Measurements from ENCODE around the gene FBXO41.

The FBXO41 gene

GRCh38 chr2:73260338-73260984 is 23.8 kb downstream of the FBXO41 start:
- DNase-seq (ENCODE audit: low read depth) = no peak

DNA sequence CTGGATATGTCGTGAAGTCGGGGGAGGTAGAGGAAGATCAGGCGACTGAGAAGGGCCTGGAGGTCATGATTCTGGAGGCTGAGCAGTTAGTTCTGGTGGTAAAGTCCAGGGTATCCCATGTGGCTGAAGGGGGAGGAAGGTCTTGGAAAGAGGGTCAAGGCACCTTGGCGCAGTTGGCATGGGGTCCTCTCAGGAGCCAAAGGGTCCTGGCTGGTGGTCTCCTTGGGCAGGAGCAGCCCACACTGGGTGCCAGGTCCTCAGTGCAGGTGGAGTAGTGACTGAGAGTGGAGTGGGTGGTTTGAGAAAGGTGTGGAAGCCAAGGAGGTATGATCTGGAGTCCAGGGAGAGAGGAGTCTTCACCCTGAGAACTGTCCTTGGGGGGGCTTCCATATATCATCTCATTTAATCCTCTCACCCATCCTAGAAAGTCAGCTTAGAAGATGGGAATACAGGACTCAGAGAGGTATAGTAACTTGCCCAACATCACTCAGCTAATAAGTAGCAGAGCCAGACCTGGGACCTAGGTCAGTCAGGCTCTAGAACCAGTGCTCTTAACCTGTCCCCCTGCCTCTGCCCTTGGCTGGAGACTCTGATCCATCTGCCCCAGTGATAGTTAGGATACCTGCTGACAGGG is 24.5 kb downstream of the FBXO41 start:
- no peak for DNase-seq (ENCODE audit: low read depth)

- no peak for DNase-seq (ENCODE audit: low read depth)
These were observed 25.0 kb downstream of the FBXO41 start for GRCh38 chr2:73259276-73259675.

GRCh38 chr2:73258913-73259215 is 25.4 kb downstream of the FBXO41 start:
- no peak for DNase-seq (ENCODE audit: low read depth)

- no peak for DNase-seq (ENCODE audit: low read depth)
These were observed 25.9 kb downstream of the FBXO41 start for GRCh38 chr2:73258186-73258912.

GRCh38 chr2:73257425-73258125 is 26.7 kb downstream of the FBXO41 start:
- DNase-seq (ENCODE audit: low read depth) = no peak

GRCh38 chr2:73257021-73257420 is 27.3 kb downstream of the FBXO41 start:
- DNase-seq (ENCODE audit: low read depth) = no peak

DNA sequence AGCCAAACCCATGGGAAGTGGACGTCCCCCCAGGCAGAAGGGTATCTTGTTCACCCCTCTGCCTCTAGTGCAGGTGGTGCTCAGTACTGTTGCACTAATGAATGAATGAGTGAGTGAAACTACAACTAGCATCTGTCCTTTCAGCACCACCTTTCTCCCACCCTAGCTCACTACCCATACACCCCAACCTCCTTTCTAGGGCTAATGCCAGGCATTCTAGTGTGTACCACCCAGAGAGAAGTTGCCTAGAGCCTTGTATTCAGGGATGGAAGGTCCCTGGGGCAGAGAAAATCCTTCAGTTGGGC is 27.7 kb downstream of the FBXO41 start:
- DNase-seq (ENCODE audit: low read depth) = no peak

DNA sequence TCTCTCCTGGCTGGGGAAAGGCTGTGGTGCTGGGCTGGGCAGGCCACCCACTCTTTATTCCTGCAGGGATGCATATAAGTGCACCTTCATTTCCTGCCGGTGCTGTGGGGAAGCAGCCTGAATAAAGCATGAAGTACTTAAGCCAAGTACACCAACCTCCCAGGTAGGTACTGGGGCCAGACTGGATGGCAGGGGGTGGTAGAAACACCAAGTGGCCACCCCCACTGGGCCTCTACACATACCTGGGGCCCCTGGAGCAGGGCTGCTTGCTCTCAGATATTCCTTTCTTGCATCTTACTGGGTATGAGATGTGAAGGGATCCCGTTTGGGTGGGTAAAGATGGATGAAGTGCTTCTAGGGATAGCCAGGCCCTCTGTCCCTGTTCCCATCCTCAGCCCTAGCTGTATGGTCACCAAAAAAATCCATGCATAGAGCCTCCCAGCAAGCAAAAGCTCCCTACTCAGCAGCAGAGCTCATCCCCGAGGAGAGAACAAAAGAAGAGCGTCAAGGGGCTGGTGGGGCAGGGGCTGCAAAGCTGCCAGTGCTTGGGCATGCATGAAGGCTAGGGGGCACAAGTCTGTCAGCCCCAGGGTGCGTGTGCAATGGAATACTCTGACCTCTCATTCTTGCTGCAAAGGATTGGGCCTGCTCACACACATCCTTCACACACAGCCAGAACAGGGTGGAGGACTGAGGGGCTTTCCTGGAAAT is 28.2 kb downstream of the FBXO41 start:
- DNase-seq (ENCODE audit: low read depth) = no peak

DNA sequence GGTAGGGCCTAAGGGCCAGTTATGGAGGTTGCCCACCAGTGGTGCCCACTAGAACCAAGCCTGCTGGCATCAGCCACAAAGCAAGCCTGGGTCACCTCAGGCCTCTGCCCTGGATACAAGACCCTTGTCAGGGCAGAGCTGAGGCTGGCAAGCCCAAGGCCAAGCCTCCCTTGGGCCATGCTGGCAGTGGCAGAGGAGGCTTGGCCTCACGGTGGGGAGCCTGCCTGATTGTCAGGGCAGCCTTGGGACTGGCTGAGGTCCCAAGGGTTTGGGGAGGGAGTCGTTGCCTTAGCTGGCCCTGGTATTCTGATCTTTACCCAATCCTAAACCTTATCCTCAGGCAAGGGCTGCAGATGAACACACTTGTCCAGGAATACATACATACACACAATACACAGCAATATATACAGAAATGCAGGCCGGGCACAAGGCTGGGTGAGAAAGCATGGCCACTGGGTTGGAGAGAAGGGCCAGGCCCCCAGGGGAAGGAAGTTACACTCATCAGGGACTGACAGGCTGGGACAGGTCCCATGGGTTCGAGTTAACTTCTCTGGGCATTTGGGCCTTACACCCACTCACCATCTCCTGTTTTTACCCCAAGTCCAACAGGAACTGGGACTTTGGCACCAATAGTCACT is 29.2 kb downstream of the FBXO41 start:
- no peak for DNase-seq (ENCODE audit: low read depth)

- no peak for DNase-seq (ENCODE audit: low read depth)
These were observed 29.8 kb downstream of the FBXO41 start for GRCh38 chr2:73254343-73255006.

DNA sequence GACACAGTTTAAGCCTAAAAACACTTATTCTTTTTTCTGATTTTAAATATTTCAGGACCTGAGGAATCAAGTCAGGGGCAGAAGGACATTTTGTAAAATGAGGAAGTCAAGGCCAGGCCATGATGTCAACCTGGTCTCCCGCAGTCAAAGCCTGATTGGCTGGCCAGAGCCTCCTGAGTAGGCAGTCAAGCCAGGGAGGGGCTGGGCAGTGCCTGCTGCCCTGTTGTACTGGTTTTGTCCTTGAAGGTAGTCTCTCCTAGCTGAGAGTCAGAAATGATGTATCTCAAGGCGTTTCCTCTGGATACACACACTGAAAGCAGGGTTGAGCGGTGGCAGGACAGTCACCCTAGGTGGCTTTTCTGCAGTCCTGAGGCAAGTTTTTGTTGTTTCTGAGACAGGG is 30.4 kb downstream of the FBXO41 start:
- no peak for DNase-seq (ENCODE audit: low read depth)

- DNase-seq (ENCODE audit: low read depth) = no peak
These were observed 30.9 kb downstream of the FBXO41 start for GRCh38 chr2:73253400-73253799.

DNA sequence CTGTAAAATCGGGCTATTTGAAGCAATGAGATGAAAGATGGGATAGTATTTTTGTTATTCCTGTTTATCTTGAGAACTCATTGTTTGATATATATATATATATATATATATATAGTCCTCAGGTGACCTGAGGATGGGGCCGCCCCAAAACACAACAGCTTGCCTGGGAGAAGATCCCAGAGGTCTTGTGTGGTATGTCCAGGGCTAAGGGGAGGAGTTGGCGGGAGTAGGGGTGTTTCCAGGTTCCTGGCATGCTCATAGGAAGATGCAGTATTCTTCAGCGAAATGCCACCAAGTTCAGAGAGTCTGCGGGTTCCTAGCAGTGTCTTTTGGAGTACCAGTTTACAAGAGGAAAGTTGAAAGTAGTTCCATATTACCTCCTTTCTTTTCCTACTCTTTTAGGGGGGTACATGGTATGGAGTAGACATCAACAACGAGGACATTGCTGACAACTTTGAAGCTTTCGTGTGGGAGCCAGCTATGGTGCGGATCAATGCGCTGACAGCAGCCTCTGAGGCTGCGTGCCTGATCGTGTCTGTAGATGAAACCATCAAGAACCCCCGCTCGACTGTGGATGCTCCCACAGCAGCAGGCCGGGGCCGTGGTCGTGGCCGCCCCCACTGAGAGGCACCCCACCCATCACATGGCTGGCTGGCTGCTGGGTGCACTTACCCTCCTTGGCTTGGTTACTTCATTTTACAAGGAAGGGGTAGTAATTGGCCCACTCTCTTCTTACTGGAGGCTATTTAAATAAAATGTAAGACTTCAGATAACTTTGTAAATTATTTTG is 31.8 kb downstream of the FBXO41 start:
- DNase-seq (ENCODE audit: low read depth) = no peak

DNA sequence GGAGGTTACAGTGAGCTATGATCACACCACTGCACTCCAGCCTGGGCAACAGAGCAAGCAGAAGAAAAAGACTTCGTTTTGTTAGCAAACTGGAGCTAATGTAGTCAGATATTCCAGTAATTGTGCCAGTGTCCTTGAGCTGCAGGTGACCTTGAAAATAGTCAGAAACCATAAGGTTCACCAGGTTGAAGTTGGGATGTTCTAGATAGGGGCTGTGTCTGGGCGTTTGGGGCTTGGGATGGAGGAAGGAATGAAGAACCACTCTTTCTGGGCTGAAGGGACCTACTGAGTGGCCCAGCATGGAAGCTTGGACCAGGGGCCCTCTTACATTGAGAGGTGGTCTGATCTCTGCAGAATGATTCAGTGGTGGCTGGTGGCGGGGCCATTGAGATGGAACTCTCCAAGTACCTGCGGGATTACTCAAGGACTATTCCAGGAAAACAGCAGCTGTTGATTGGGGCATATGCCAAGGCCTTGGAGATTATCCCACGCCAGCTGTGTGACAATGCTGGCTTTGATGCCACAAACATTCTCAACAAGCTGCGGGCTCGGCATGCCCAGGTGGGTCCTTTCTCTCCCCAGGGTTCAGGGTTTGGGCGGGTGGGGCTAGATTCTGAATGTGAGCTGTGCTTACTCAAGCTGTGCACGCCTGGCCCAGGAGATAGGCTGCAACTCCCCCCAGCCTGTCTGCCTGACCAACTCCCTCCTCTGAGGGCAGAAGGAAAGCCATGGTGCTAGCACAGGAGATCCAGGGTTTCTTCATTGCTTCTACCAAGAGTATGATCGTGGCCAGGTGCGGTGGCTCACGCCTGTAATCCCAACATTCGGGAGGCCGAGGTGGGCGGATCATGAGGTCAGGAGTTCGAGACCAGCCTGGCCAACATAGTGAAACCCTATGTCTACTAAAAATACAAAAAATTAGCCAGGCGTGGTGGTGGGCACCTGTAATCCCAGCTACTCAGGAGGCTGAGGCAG is 33.1 kb downstream of the FBXO41 start:
- no peak for DNase-seq (ENCODE audit: low read depth)

DNA sequence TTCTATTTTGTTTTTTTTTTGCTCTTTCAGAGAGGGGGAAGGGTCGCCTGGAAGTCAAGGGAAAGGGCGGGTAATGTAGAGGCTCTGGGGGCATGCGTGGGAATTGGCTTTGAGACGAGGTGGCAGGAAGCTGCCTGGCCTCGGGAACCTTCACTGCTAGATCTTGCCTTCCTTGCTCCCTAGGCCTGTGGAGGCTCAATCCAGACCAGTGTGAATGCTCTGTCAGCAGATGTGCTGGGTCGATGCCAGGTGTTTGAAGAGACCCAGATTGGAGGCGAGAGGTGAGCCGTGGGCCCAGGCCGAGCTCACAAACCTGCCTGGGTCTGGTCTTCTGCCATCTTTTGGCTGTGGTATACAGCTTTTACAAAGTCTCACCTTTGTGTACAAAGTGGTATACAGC is 34.6 kb downstream of the FBXO41 start:
- DNase-seq (ENCODE audit: low read depth) = no peak

- DNase-seq (ENCODE audit: low read depth) = no peak
These were observed 37.4 kb downstream of the FBXO41 start for GRCh38 chr2:73246850-73247249.

DNA sequence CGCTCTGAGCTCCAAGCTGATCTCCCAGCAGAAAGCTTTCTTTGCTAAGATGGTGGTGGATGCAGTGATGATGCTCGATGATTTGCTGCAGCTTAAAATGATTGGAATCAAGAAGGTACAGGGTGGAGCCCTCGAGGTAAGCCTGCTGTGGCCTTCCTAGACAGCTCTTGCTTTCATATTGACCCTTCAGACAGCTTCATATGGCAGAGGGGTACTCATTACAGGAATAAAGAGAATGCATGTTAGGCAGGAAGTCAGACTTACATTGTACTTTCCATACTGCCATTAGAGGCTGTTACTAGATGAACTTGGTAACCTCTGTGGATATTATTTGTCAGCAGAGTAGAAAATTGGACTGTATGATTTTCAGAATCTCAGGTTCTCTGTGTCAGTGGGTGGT is 39.7 kb downstream of the FBXO41 start:
- no peak for DNase-seq (ENCODE audit: low read depth)

GRCh38 chr2:73243884-73244570 is 40.3 kb downstream of the FBXO41 start:
- DNase-seq (ENCODE audit: low read depth) = no peak
